Right renal pelvis (tissue), 4 donors: Measurements from ENCODE around the gene PPP2R5C. TPM values are rescaled to one million over a fixed set of nuclear protein-coding genes. Genes with fewer than 3 reads are reported as not detected.

ENCODE experiments used
- DNase-seq, 4 donors: peaks; one replicate each; pipeline ENCODE4 v3.0.0-alpha.2; 2013; ENCODE audit warnings: low read depth in 4 of 4, low spot score in 3 of 4, missing footprints in 1 of 4
- polyA plus RNA-seq, 4 donors: library from polyadenylated mRNA; unstranded; fragments of 120-200 nt; gene quantifications; one replicate each; pipeline ENCODE4 v1.2.1, GENCODE V29; 2013; ENCODE audit not compliant: insufficient read length in 4 of 4

The PPP2R5C gene
- polyA plus RNA-seq, 4 donors: 99.3 to 119 (median 117) TPM

- no peak for DNase-seq
Observed at GRCh38 chr14:101878822-101879528, 117.5 kb downstream of the PPP2R5C start.

GRCh38 chr14:101879529-101880336 lies 118.2 kb downstream of the PPP2R5C start:
- DNase-seq: no peak

GRCh38 chr14:101881426-101881825 lies 119.9 kb downstream of the PPP2R5C start:
- no peak for DNase-seq

- no peak for DNase-seq
Observed at GRCh38 chr14:101882141-101882935, 120.8 kb downstream of the PPP2R5C start.

- DNase-seq: no peak
Observed at GRCh38 chr14:101884089-101884933, 122.8 kb downstream of the PPP2R5C start.

- no peak for DNase-seq
Observed at GRCh38 chr14:101884934-101885576, 123.5 kb downstream of the PPP2R5C start.

- DNase-seq: no peak
Observed at GRCh38 chr14:101887219-101887618, 125.7 kb downstream of the PPP2R5C start.

GRCh38 chr14:101888182-101888581 lies 126.7 kb downstream of the PPP2R5C start:
- DNase-seq: no peak

GRCh38 chr14:101889366-101889765 lies 127.9 kb downstream of the PPP2R5C start:
- no peak for DNase-seq

- no peak for DNase-seq
Observed at GRCh38 chr14:101889898-101890297, 128.4 kb downstream of the PPP2R5C start.

GRCh38 chr14:101891471-101891870 lies 130.0 kb downstream of the PPP2R5C start:
- no peak for DNase-seq

- DNase-seq: no peak
Observed at GRCh38 chr14:101893759-101894158, 132.2 kb downstream of the PPP2R5C start.

- no peak for DNase-seq
Observed at GRCh38 chr14:101894365-101895081, 133.0 kb downstream of the PPP2R5C start.

- no peak for DNase-seq
Observed at GRCh38 chr14:101895256-101895655, 133.7 kb downstream of the PPP2R5C start.

- DNase-seq: no peak
Observed at GRCh38 chr14:101897326-101897725, 135.8 kb downstream of the PPP2R5C start.

GRCh38 chr14:101898416-101898815 lies 136.9 kb downstream of the PPP2R5C start:
- DNase-seq: no peak

GRCh38 chr14:101899263-101899662 lies 137.8 kb downstream of the PPP2R5C start:
- no peak for DNase-seq

GRCh38 chr14:101900253-101900652 lies 138.7 kb downstream of the PPP2R5C start:
- no peak for DNase-seq

- no peak for DNase-seq
Observed at GRCh38 chr14:101903111-101903561, 141.6 kb downstream of the PPP2R5C start.
